ENCODE measurements around the gene SESTD1.
A peak's percentile ranks its signal among the peaks of the same experiment; 100 is the strongest.
"Not testable (repeated sequence)": the region's sequence is repeated elsewhere in the genome, so short reads cannot be mapped to it uniquely, and the experiment has no call there.

The SESTD1 gene

DNA sequence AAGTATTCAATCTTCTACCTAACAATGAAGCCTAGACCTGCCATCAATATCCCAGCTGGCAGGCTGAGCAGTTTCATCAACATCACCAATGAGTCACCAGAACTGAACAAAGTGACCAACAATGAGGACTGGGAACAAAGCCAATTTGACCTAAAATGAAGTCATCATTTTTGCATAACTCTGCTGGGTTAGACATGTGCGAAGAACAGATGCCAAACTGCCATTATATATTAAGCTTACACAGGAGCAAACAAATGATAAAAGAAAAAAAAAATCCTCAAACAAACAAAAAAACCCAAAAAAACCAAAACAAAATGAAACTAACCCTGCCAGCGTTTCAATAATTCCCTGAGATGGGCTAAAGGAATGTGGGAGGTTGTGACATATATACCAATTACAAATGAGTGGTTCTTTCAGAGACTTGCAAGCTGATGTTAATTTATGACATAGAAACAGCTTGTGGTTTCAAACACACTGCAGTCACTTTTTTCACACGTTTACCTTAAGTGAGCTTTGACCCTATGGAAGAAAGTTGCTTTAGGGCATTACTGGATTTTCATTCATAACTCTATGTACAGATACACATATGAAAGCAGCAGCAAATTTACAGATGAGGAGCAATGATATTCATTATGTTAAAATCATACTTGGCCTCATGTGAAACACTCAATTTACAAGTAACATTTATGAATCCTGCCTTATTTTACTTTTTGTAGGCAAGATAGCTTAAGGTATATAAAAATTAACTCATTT lies 157.8 kb downstream of the SESTD1 start:
- DNase-seq (ENCODE audit: low read depth in 2 of 2) = peak; percentile 78 to 79

DNA sequence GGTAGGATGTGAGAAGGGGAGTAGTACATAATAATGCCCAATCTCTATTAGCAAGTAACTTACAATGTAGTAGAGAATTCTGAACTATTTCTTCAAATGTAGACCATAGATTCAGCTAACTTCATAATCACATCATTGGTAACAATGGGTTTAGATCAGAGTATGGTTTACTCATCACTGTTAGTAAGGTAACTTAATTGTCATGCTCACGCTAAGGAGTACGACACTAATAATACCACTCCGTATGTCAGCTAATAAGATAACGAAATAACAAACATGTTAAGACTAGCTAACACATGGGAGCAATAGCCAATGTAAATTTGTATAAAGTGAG lies 158.3 kb downstream of the SESTD1 start:
- no peak for DNase-seq (ENCODE audit: low read depth in 2 of 2)

DNA sequence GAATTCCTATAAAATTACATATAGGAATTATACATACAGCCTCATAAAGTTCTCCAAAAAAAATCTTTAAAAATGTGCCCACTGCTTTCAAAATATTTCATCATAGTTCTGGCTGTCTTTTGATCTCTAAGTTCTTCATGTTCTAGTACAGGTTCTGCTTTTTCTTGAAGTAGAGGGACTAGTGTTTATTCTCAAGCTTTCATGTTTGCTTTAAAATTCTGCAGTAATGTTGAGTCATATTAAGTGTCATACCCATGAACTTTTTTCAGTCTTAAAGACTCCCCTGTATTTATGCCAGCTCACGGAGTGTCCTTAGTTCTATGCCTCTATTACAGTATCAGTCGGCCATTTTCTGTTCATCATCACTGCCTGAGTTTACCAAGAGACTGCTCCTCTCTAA lies 159.9 kb downstream of the SESTD1 start:
- DNase-seq (ENCODE audit: low read depth in 2 of 2) = no peak

DNA sequence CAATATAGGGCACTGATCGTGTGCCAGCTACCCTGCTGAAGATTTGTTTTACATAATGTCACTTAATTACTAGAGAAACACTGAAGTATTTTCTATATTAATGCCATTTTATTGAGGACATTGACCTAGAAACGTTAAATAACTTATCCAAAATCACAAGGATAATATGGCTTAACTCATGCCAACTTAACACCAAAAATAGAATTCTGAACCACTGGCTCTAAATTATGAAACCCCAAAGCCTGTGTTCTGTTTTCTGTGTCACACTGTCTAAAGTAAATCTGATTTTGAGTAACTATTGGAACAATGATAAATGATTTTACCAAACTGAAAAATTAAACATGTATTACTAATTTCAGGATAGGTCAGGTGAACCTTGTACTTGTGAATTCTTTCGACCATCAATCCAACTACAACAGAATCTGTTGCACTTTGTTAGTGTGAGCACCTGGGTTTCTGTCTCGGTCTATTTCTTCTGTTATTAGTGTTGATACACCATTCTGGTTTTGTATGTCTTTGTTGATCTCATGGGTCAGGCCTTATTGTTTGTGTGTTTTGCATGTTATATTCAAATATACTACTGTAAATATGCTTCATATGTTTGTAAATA lies 166.4 kb downstream of the SESTD1 start:
- DNase-seq (ENCODE audit: low read depth in 2 of 2) = no peak

DNA sequence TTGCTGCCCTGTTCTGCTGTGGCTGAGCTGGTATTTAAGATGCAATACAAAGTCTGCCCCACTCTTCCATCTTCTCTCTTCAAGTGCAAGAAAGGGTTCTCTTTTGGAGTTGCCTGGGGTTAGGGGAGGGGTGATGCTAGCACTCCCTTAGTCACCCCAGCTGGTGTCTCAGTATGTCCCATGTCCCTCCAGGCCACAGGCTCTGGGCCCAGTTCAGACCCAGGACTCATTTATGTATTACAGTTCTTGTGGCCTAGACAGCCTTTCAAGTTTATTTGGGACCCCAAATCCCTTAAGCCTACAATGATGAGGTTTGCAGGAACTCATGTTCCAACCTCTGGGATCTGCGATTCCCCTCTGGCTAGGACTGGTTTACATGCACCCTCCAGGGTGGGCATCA lies 167.5 kb downstream of the SESTD1 start:
- no peak for DNase-seq (ENCODE audit: low read depth in 2 of 2)

DNA sequence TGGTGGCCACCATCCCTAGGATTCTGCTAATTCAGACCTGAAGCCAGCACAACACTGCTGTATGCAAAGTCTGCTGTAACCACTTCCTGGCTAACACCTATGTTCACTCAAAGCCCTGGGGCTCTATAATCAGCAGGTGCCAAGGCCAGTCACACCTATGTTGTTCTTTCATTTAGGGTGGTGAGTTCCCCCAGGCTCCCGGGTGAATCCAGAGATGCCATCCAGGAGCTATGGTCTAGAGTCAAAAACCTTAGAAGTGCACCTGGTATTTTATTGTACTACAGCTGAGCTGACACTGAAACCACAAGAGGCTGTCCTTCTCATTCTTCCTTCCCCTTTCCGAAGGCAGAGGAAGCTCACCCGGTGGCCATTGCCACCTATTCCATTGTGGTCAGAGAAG lies 168.5 kb downstream of the SESTD1 start:
- no peak for DNase-seq (ENCODE audit: low read depth in 2 of 2)

DNA sequence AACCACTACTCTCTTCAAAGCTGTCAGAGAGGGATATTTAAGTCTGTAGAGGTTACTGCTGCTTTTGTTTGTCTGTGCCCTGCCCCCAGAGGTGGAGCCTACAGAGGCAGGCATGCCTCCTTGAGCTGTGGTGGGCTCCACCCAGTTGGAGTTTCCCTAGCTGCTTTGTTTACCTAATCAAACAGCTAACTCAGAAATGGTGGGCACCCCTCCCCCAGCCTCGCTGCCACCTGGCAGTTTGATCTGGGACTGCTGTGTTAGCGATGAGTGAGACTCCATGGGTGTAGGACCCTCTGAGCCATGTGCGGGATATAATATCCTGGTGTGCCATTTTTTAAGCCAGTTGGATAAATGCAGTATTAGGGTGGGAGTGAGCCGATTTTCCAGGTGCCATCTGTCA lies 171.7 kb downstream of the SESTD1 start:
- DNase-seq (ENCODE audit: low read depth in 2 of 2) = not testable (repeated sequence)

DNA sequence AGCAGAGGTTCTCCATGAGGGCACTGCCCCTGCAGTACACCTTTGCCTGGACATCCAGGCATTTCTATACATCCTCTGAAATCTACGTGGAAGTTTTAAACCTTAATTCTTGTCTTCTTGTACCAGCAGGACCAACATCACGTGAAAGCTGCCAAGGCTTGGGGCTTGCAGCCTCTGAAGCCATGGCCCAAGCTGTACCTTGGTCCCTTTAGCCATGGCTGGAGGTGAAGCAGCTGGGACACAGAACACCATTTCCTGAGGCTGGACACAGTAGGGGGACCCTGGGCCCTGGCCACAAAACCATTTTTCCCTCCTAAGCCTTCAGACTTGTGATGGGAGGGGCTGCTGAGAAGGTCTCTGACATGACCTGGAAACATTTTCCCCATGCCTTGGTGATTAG lies 181.9 kb downstream of the SESTD1 start:
- DNase-seq (ENCODE audit: low read depth in 2 of 2) = no peak

DNA sequence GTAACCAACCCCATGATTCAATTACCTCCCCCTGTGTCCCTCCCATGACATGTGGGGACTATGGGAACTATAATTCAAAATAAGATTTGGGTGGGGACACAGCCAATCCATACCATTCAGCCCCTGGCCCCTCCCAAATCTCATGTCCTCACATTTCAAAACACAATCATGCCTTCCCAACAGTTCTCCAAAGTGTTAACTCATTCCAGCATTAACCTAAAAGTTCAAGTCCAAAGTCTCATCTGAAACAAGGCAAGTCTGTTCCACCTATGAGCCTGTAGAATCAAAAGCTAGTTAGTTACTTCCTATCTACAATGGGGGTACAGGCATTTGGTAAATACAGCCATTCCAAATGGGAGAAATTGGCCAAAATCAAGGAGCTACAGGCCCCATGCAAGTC lies 182.7 kb downstream of the SESTD1 start:
- no peak for DNase-seq (ENCODE audit: low read depth in 2 of 2)

DNA sequence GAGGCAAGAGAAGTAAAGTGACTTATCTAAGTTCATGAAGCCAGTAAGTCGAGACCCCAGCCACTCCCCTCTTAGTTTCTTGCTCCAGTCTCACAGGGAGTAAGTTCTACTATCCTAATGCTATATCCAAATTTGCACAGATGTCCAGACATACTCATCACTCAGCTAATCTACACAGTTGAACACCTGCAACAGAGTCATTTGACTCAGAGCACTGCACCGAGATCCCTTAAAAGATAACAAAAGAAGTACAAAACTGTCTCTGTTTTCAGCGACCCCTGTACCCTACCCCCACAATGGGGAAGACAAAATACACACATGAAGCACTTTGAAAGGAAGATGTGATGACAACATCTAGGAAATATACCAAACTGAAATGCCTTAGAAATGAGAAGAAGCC lies 192.1 kb downstream of the SESTD1 start:
- no peak for DNase-seq (ENCODE audit: low read depth in 2 of 2)

DNA sequence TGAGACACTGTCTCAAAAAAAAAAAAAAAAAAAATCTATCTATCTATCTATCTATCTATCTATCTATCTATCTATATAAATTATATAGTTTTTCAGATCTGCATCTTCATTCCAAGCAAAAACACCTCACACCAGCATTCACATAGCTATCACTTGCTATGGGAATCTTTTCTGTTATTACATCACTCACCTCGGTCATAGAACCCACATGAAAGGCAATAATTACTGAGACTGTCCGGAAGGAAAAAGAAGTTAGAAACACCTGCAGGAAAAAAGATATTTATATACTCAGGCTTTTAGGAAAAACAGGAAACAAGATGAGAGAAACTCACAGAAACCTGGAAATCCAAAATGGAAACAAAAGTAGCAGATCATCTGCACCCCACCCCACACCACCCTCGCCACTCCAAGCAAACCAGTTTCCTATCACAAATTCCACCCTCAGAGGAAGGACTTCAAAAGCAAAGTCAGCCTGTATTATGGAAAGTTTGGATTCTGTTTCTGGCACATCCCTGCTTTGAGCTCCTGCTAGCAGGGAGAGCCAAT lies 192.7 kb downstream of the SESTD1 start:
- no peak for DNase-seq (ENCODE audit: low read depth in 2 of 2)

DNA sequence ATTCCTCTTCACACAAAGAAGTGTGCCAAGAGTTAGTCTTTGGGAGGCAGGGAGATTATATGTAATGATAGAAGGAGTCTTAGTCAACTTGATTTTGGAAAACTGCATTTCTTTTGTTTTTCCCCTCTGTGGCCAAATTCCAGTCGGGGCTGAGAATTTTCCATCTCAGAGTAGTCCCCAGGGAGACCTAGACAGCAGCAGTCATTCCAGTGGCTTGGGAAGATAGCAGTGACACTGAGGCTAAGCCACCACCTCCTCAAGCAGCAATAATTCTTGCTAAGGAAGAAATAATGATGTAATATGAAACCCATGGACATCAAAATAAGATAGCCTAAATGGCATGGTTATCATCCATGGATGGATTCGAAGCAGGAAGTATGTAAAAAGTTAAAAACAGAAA lies 193.7 kb downstream of the SESTD1 start:
- DNase-seq (ENCODE audit: low read depth in 2 of 2) = no peak

DNA sequence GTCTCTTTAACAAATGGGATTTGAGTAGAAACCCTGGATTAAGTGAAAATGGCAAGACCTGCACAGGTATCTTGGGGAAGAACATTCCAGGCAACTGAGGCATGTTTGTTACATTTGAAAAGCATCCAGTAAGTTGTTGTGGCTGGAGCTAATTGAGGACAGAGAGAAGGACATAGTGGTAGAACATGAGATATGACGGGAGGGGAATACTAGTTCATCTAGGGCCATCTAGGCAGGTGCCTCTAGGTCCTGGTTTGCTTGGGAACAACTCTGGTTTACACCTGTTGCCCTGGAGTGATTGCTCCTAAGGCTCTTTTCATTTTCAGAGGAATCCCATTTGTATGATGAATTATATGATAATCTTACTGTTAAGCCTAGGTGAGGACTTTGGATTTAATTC lies 194.9 kb downstream of the SESTD1 start:
- DNase-seq (ENCODE audit: low read depth in 2 of 2) = no peak

DNA sequence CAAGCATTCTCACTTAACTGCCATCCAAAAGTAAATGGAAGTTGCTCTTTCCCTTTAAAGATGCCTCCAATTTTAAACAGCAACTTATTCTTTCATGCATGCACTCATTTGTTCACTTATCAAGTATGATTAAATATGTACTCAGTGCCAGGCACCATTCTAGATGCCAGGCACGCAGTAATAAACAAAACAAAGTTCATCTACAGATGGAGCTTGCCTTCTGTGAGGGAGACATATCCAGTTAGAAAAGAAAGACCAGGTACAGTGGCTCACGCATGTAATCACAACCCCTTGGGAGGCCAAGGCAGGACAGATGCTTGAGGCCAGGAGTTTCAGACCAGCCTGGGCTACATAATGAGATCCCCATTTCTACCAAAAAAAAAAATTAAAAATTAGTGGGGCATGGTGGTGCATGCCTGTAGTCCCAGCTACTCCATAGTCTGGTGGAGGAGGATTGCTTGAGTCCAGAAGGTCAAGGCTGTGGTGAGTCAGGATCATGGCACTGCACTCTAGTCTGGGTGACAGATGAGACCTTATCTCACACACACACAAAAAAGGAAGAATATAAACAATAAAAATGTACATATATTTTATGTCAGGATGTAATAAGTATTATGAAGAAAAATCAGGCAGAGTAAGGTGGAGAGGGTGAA lies 195.5 kb downstream of the SESTD1 start:
- no peak for DNase-seq (ENCODE audit: low read depth in 2 of 2)

DNA sequence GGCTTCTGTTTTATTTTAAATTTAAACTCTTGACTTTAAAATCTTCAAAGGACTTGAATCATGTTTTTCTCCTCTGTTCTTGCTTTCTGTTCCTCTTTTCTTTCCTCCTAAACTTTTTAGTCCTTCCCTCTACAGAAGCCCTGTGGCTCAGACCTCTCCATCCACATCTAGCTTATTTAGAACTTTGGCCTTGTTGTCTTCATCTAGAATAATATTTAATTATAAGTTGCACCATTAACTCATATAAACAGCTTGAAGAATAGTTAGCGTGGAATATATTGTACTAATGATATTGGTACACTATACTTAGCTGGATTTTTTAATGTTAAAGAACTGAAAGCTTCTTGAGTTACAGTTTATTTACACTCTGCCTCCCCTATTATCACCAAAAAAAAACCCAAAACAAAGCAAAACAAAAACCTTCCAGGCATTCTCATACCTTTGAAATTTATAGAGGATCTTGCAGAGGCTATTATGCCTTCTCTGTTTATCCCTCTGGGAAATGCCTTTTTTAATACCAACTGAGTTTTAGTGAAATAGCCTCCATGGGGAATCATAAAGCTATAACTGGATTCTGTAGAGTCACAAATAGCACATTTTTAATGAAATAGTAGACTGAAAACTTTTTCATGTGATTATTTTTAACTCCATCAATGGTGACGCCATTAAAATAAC lies 205.5 kb downstream of the SESTD1 start:
- DNase-seq (ENCODE audit: low read depth in 2 of 2) = no peak

DNA sequence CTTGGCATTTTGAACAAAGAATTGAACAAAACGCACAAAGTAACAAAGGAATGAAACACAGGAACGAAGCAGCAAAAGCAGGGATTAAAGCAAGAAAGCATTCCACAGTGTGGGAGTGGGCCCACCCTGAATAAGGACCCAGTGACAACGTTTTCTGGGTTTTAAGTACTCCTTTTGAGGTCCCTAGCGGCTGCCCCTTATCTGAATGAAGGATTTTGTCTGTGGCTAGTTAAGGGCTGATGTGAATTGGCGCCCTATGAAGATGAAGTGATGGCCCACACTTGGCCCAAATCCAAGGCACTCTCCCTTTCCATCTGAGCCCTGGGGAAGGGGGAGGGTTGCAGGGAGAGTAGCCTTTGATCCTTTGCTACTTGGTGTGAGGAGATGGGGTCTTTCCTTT lies 206.9 kb downstream of the SESTD1 start:
- no peak for DNase-seq (ENCODE audit: low read depth in 2 of 2)

DNA sequence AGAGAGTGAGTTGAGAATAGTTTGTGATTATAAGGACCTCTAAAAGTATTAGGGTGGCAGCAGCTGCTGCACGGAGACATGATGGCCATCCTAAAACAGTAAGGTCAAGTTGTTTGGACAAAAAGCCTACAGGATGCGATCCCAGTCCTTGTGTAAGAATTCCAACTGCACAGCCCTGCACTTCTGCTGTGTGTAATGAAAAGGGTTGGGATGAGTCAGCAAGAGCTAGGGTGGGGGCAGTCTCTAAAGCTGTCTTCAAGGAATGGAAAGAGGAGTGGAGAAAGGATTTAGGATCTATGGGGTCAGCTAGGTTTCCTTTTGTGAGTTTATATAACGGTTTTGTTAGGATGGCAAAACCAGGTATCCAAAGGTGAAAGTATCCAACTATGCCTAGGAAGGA lies 211.1 kb downstream of the SESTD1 start:
- DNase-seq (ENCODE audit: low read depth in 2 of 2) = not testable (repeated sequence)
